Colon (tissue), 2 donors: ENCODE measurements around the gene IKZF4.
"Not testable (repeated sequence)": the region's sequence is repeated elsewhere in the genome, so short reads cannot be mapped to it uniquely, and the experiment has no call there.

Experiments used
- FAIRE-seq: peaks from 2 replicates; lab custom pipeline; 2012; peaks lifted over from hg19 to GRCh38; lab: Jason Lieb, UNC
- donor health status: control.
- donor health status: control.

Gene IKZF4

GRCh38 chr12:55999999-56000540 is 20.8 kb upstream of the IKZF4 start:
- not testable (repeated sequence) for FAIRE-seq

DNA sequence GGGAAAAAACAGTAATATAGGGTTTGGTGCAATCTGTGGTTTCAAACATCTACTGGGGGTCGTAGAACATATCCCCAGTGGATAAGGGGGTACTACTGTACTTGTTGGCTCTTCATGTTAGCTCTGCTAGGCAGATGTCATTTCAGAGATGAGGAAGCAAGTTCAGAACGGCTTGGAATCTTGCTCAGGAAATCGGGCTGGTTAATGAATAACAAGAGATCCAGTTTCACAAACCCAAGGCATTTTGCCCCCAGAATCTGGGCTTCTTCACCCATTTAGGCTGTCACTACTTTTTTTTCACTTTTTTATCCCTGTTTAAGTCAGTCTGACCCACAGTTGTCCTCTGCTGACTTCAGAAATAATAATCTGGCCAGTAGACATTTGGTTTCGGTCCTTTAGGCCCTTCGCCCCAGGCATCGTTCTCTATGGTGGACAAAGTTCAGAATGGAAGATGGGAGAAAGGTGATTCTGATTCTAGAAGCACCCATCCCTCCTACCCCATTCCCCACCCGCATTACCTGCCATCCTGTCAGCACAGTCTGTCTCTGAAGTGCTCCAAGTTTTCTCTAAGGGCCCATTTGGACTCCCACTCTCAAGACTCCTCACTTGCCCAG is 19.2 kb upstream of the IKZF4 start:
- FAIRE-seq: no peak

DNA sequence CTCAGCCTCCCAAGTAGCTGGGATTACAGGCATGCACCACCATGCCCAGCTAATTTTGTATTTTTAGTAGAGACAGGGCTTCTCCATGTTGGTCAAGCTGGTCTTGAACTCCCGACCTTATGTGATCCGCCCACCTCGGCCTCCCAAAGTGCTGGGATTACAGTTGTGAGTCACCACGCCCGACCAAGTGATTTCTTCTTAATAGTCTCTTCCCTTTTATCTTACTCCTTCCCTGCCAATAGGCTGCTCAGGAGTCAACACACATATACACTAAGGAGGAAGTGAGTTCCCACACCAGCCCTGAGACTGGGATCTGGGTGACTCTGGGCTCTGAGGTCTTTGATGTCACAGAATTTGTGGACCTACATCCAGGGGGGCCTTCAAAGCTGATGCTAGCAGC is 17.5 kb upstream of the IKZF4 start:
- not testable (repeated sequence) for FAIRE-seq

GRCh38 chr12:56004211-56004610 is 16.6 kb upstream of the IKZF4 start:
- no peak for FAIRE-seq

- no peak for FAIRE-seq
These were observed 13.0 kb upstream of the IKZF4 start for GRCh38 chr12:56007564-56008559.

DNA sequence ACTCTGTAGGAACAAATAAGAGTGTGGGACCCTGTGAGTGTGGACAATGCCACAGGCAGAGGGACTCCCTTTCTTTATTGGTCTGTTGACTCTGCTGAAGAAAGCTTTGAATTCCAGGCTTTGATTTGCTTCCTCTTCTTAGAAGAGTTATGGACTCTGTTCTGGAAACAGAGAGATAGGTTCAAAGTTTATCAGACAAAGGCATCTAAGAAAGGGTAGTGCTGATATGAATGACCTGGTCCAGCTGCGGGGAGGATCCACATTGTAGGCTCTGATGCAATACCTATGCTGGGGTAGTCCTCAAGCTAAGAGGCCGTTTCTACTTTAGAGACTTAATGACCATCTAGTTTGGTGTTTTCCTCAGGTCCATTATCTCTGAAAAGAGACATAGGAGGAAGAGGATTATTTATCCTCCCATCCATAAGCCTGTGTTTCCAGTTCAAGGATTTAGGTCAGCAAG is 10.7 kb upstream of the IKZF4 start:
- no peak for FAIRE-seq

- no peak for FAIRE-seq
These were observed 9.2 kb upstream of the IKZF4 start for GRCh38 chr12:56011509-56012090.

- FAIRE-seq: no peak
These were observed 7.4 kb upstream of the IKZF4 start for GRCh38 chr12:56013482-56013881.

DNA sequence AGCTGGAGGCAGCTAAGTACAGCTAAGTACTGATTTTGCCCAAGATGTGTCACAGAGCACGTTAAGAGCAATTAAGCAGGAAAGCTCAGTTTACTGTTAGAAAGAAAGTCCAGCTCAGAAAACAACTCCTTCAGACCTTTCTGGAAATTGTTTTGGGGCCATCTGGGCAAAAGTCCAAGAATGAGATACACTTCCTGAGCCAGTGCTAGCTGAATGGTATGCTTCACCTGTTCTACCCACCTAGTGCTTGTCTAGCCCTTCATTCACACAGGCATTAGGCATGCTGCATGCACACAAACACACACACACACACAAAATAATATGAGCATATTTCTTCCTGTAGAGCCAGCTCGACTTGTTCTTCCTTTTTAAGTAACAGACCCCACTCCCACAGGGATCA is 6.6 kb upstream of the IKZF4 start:
- no peak for FAIRE-seq

GRCh38 chr12:56017181-56017580 is 3.7 kb upstream of the IKZF4 start:
- no peak for FAIRE-seq

DNA sequence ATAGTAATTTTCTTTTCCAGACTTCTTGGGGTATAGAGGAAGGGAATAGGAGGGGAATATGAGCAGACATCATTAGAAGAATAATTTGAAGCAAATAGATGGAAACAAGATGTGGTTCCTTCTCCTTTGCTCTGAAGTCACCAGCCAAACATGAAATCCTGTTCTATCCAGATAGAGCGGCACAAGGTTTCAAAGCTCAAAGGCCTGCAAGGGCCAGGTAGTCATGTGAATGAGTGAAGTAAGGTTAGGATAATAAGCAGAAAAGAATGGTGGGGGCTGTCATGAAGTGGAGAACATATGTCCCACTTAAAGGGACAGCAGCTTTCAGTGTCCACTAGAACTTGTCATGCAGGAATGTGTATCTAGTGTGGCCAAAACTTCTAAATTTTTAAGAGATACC is 2.5 kb upstream of the IKZF4 start:
- FAIRE-seq: no peak

DNA sequence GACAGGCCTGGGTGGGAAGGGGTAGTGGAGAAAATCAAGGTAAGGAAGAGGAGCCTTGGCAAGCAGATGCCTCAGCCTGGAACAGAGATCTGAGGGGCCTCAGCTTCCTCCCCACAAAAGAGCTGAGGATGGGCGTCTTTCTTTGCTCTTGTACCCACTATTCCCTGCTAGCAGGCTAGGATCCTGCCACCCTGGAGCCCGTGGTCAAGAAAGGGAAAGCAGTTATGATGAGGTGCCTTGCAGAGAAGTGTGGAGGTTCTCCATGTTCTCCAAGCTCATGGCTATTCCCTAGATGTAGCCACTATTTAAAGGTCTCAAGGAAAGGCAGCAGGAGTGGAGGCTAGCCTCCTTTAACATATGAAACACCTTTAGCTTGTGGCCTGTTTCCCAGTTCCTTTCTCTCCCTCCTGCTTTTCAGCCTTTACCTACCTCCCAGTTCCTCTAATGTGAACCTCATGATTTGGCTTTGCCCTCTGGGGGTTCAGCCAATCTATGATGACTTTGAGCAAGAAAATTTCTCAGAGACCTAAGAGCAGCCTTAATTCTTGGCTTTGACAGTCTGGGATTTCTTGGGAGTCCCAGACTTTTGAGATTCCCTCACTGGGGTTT is 1.1 kb downstream of the IKZF4 start:
- no peak for FAIRE-seq

- FAIRE-seq: no peak
These were observed 7.8 kb downstream of the IKZF4 start for GRCh38 chr12:56028511-56029165.

- FAIRE-seq: no peak
These were observed 8.3 kb downstream of the IKZF4 start for GRCh38 chr12:56029166-56029519.

DNA sequence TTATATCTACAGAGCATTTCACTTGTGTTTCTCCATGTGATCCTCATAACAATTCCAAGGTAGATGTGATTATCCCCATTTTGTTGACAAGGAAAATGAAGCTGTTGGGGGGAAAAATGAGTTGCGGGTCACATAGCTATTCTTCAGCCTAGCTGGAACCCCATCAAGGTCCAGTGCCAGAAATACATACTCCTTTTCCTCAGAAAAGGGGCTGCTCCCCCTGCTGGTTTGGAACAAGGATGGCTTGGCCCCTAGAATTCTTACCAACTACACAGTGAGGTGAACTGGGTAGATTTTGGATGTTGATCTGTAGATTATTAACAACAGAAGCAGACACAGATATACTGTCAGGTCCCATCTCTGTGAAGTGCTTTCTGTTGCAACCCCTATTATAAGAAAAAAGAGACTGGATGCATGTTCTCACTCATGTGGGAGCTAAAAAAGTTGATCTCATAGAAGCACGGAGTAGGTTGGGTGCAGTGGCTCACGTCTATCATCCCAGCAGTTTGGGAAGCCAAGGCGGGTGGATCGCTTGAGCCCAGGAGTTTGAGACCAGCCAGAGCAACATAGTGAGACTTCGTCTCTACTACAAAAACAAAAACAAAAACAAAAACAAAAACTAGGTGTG is 8.9 kb downstream of the IKZF4 start:
- no peak for FAIRE-seq

- no peak for FAIRE-seq
These were observed 11.1 kb downstream of the IKZF4 start for GRCh38 chr12:56031987-56032386.

DNA sequence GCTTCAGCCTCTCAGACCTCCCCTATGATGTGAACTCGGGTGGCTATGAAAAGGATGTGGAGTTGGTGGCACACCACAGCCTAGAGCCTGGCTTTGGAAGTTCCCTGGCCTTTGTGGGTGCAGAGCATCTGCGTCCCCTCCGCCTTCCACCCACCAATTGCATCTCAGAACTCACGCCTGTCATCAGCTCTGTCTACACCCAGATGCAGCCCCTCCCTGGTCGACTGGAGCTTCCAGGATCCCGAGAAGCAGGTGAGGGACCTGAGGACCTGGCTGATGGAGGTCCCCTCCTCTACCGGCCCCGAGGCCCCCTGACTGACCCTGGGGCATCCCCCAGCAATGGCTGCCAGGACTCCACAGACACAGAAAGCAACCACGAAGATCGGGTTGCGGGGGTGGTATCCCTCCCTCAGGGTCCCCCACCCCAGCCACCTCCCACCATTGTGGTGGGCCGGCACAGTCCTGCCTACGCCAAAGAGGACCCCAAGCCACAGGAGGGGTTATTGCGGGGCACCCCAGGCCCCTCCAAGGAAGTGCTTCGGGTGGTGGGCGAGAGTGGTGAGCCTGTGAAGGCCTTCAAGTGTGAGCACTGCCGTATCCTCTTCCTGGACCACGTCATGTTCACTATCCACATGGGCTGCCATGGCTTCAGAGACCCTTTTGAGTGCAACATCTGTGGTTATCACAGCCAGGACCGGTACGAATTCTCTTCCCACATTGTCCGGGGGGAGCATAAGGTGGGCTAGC is 13.9 kb downstream of the IKZF4 start:
- no peak for FAIRE-seq

- no peak for FAIRE-seq
These were observed 16.3 kb downstream of the IKZF4 start for GRCh38 chr12:56037161-56037560.

DNA sequence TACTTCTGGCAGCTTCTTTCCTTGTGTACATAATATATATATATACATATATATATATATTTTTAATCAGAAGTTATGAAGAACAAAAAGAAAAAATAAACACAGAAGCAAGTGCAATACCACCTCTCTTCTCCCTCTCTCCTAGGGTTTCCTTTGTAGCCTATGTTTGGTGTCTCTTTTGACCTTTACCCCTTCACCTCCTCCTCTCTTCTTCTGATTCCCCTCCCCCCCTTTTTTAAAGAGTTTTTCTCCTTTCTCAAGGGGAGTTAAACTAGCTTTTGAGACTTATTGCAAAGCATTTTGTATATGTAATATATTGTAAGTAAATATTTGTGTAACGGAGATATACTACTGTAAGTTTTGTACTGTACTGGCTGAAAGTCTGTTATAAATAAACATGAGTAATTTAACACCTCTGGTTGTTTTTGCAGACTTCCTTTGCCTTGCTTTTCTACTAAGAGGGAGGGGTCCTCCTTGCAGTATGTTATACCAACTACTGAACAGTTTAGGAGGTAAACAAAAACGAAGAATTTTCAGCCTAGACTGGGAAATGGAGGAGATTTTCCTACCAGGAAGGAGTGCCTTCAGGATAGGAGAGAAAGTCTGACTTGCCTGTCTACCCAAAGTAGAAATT is 17.3 kb downstream of the IKZF4 start:
- no peak for FAIRE-seq

- no peak for FAIRE-seq
These were observed 19.3 kb downstream of the IKZF4 start for GRCh38 chr12:56040151-56040550.
